Calu3 (cell line): ENCODE data around the gene SHISA7. TPM values are rescaled to one million over a fixed set of nuclear protein-coding genes. Genes with fewer than 3 reads are reported as not detected.
A peak's percentile ranks its signal among the peaks of the same experiment; 100 is the strongest.

Source experiments
- BruUV-seq: library from RNA; stranded (reverse); fragments of 400-500 nt; replicated peaks from 2 replicates; lab custom pipeline; 2021; lab: Mats Ljungman, UMichigan
- CTCF ChIA-PET: fragments of 300-600 bp; sonication (Branson Sonifier 250); formaldehyde crosslinking; loops from one replicate; lab custom pipeline; 2022; ENCODE audit warnings: antibody characterized with exemption; lab: Charles Lee
- DNase-seq: peaks from one replicate; pipeline ENCODE4 v3.0.0; 2022
- H3K27ac Mint-ChIP-seq: one replicate; pipeline ENCODE4 v1.8.0; 2022; ENCODE audit warnings: mixed read lengths; ENCODE audit not compliant: unreplicated experiment
- H3K27me3 Mint-ChIP-seq: one replicate; pipeline ENCODE4 v1.8.0; 2022; ENCODE audit warnings: mixed read lengths; ENCODE audit not compliant: unreplicated experiment
- H3K36me3 Mint-ChIP-seq: one replicate; pipeline ENCODE4 v1.8.0; 2022; ENCODE audit warnings: mild to moderate bottlenecking, moderate library complexity, mixed read lengths; ENCODE audit not compliant: insufficient read depth, unreplicated experiment
- H3K4me1 Mint-ChIP-seq: one replicate; pipeline ENCODE4 v1.8.0; 2022; ENCODE audit warnings: mild to moderate bottlenecking, low read depth, mixed read lengths; ENCODE audit not compliant: unreplicated experiment
- H3K4me3 Mint-ChIP-seq: one replicate; pipeline ENCODE4 v1.8.0; 2022; ENCODE audit warnings: mild to moderate bottlenecking, low read depth, moderate library complexity, mixed read lengths; ENCODE audit not compliant: unreplicated experiment
- H3K9me3 Mint-ChIP-seq: one replicate; pipeline ENCODE4 v1.8.0; 2022; ENCODE audit warnings: low read depth, mixed read lengths; ENCODE audit not compliant: unreplicated experiment
- intact Hi-C: fragments of 100-400 bp; cut with micrococcal nuclease; formaldehyde crosslinking; loops from one replicate; pipeline ENCODE4 v1.10.0; 2022; ENCODE audit not compliant: unreplicated experiment
- total RNA-seq: library from RNA; stranded (reverse); gene quantifications from 2 replicates; pipeline ENCODE4 v1.2.3, GENCODE V29; 2022
- TF ChIP-seq, protein P1 (sequence below): fragments of 200-600 bp; IDR thresholded peaks from one replicate; pipeline ENCODE4 v1.8.0; 2022; ENCODE audit warnings: antibody characterized with exemption; ENCODE audit not compliant: unreplicated experiment

SHISA7 gene
- total RNA-seq, 1 experiment from 2014 or later: not detected

DNA sequence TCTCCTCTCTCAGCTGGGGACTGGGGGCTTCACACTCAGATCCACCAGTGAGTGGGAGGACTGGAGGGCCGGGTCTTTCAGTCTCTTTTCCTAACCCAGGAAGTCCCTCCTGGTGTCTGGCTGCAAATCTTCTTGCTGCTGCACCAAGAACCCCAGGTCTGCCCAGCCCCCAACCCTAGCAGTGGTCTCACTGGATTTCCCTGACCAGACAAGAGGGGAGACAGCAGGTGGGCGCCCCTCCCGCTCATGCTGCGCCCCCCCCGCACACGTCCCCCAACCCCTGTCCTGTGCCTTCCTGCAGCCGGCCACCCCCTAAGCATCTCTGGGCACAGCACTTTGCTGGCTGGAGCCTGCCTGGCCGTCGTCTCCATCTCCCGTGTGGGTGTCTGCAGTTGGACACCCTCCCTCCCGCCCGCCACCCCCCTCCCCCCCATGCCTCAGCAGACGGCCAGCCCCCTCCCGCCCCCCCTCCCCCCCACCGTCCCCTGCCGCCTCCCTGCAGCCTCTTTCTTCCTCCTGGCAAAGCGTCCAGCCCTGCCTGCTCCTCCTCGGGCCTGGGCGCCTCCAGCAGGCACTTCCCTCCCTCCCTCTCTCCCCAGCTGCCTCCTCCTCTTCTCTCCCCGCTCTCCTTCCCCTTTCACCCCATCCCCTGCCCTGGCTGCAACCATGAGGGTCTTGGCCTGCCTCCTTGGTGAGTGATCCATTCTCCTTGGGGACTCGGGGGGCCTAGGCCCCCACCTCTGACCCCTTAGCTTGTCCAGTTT, 45.0 kb upstream of the SHISA7 start, which contains the start of gene SSC5D:
Gene SSC5D, plus strand, starts transcription at position 513 of the 764 bp plus-strand sequence. Its CDS starts 154 bp downstream, at position 667.
- CTCF ChIA-PET: interaction anchor here (0.7 kb wide), 1 partner anchor 826 kb away, joined by 3 read pairs; no protein-coding TSS in a partner anchor
- intact Hi-C loops: no loop called here

DNA sequence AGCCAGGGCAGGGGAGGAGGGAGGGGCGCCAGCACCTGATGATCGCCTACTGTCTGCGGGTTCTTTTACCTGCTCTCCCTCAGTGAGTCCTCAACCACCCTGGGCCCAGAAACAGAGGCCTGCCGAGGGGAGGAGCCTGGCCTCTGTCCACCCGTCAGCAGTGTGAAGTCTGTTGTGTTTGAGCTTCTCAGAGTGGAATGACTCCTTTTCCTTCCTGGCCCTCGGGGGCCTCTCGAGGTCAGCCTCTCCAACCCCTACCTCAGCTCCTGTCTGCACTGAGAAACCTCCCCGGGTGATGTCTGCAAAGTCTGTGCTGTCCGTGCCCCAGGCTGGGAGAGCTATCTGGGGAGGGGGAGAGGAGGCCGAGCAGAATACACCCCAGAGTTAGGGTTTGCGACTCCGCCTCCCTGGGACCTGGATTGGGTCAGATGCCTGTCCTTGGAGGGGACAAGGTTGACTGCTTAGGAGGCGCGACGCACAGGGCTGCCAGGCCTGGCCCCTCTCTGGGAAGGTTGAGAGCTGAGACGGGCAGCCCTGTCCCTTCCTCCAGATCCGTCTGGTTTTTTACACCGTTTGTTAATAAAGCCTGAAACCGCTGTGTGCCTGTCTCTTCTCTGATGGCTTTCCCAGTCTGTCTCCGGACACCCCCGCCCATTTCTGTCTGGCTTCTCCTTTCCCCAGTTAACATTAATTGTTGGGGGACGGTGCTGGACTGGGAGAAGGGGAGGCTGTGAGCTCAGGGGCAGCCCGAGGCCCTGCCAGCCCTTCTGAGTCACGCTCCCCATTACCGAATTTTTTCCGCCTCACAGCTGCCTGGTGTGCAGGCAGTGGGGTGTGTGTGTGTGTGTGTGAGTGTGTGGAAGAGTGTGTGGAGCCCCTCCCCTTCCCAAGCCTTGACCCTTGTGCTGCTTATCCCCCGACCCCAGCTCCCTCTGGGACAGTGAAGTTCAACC, 44.1 kb upstream of the SHISA7 start:
- peaks cover 19% of the 10 kb centered on the region for H3K27me3 Mint-ChIP-seq
- TF ChIP-seq, protein P1, sequence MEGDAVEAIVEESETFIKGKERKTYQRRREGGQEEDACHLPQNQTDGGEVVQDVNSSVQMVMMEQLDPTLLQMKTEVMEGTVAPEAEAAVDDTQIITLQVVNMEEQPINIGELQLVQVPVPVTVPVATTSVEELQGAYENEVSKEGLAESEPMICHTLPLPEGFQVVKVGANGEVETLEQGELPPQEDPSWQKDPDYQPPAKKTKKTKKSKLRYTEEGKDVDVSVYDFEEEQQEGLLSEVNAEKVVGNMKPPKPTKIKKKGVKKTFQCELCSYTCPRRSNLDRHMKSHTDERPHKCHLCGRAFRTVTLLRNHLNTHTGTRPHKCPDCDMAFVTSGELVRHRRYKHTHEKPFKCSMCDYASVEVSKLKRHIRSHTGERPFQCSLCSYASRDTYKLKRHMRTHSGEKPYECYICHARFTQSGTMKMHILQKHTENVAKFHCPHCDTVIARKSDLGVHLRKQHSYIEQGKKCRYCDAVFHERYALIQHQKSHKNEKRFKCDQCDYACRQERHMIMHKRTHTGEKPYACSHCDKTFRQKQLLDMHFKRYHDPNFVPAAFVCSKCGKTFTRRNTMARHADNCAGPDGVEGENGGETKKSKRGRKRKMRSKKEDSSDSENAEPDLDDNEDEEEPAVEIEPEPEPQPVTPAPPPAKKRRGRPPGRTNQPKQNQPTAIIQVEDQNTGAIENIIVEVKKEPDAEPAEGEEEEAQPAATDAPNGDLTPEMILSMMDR: no peak
- no peaks in the 10 kb centered on the region for H3K9me3 Mint-ChIP-seq
- CTCF ChIA-PET: no interaction called here
- H3K36me3 Mint-ChIP-seq: peaks cover 58% of the 10 kb centered on the region
- peak overlapping the region; percentile 15 for H3K27ac Mint-ChIP-seq
- intact Hi-C loops: no loop called here
- no peak overlapping the region for H3K4me3 Mint-ChIP-seq
- DNase-seq: no peak
- BruUV-seq: no TSS peak
- peaks cover 9% of the 10 kb centered on the region for H3K4me1 Mint-ChIP-seq

More for the DNA sequence above, 45.0 kb upstream of the SHISA7 start, which contains the start of gene SSC5D:
- peaks cover 52% of the 10 kb centered on the region for H3K36me3 Mint-ChIP-seq
- H3K27me3 Mint-ChIP-seq: peaks cover 27% of the 10 kb centered on the region
- TF ChIP-seq, protein P1: no peak
- H3K4me3 Mint-ChIP-seq: no peak within 1 kb of the TSS
- peak within 1 kb of the TSS; percentile 15 for H3K27ac Mint-ChIP-seq
- no TSS peak for BruUV-seq
- no peak for DNase-seq
- H3K4me1 Mint-ChIP-seq: peaks cover 9% of the 10 kb centered on the region
- no peaks in the 10 kb centered on the region for H3K9me3 Mint-ChIP-seq

DNA sequence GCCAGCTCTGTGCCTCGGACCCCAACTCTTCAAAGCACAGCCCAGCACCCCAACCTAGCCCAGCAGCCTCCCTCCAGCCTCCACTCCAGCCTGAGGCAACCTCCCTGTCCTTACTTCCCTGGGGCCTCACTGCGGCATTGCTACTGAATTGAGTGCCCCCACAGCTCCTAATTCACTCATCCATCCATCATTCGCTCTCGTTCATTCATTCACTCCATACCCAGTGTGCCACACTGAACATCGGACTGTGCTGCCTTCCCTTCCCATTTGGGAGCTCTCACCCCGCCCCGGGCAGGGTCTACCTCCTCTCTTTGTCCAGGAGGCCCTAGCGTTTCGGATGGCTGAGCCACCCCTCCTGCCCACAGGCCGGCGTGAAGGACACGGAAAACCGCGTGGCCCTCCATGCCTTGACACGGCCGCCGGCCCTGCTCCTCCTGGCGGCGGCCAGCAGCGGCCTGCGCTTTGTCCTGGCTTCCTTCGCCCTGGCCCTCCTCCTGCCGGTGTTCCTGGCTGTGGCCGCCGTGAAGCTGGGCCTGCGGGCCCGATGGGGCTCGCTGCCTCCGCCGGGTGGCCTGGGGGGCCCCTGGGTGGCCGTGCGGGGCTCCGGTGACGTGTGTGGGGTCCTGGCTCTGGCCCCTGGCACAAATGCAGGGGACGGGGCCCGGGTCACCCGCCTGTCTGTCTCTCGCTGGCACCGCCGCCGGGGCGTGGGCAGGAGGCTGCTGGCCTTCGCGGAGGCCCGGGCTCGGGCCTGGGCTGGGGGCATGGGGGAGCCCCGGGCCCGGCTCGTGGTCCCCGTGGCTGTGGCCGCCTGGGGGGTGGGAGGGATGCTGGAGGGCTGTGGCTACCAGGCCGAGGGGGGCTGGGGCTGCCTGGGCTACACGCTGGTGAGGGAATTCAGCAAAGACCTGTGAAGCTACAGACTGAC, 43.2 kb upstream of the SHISA7 start:
- Mint-ChIP-seq H3K4me1 (peaks cover 9% of the 10 kb centered on the region), H3K36me3 (peaks cover 58% of the 10 kb centered on the region), H3K9me3 (no peaks in the 10 kb centered on the region), H3K27me3 (peaks cover 9% of the 10 kb centered on the region), H3K4me3 (peak overlapping the region; percentile 64), H3K27ac (peak overlapping the region; percentile 78)
- intact Hi-C loops: no loop called here
- no TSS peak for BruUV-seq
- TF ChIP-seq, protein P1: no peak
- DNase-seq: no peak
- CTCF ChIA-PET: interaction anchor here (0.8 to 1.9 kb wide), 3 partner anchors 9 to 19 kb away, joined by 3 to 8 read pairs (median 4); no protein-coding TSS in a partner anchor
